ENCODE measurements around the gene ZC3H13. TPM values are rescaled to one million over a fixed set of nuclear protein-coding genes. Genes with fewer than 3 reads are reported as not detected.

The ZC3H13 gene
- total and polyA plus RNA-seq, 2 of the 4 experiments (the other 2 are of a cell fraction): 7.7 to 10.8 TPM

GRCh38 chr13:45934283-45934682 lies 118.3 kb downstream of the ZC3H13 start:
- Histone ChIP-seq H4K8ac (ENCODE audit: low read depth in 2 of 2, low read length in 2 of 2) (no peak overlapping the region), H4K91ac (ENCODE audit: insufficient read depth, low read depth, low read length) (no peak overlapping the region), H2BK5ac (ENCODE audit: low read depth, low read length, poor library complexity, severe bottlenecking) (no peak overlapping the region), H3K9me1 (ENCODE audit: insufficient read depth, low read length) (no peaks in the 10 kb centered on the region), H3K9me3 (ENCODE audit: control insufficient read depth, insufficient read depth, low read length) (no peaks in the 10 kb centered on the region), H3K36me3 (ENCODE audit: control insufficient read depth, insufficient read depth, low read length) (no peaks in the 10 kb centered on the region), H3K79me1 (ENCODE audit: low read depth in 1 of 2, low read length in 2 of 2) (no peaks in the 10 kb centered on the region), H4K20me1 (ENCODE audit: insufficient read depth, low read length) (no peaks in the 10 kb centered on the region), H3K14ac (replicated peaks; ENCODE audit: low read depth, low read length) (no peak overlapping the region), H2BK20ac (ENCODE audit: low read depth, low read length) (no peak overlapping the region), H3K4me3 (ENCODE audit: insufficient read depth, low read depth, low read length) (no peak overlapping the region), H2AFZ (replicated peaks; ENCODE audit: low read length, poor library complexity) (no peak overlapping the region), H3K4ac (ENCODE audit: low read depth, low read length) (no peak overlapping the region), H3K4me2 (ENCODE audit: low read depth, low read length) (no peak overlapping the region), H3K18ac (ENCODE audit: low read depth, low read length) (no peak overlapping the region), H3K27me3 (ENCODE audit: control insufficient read depth, insufficient read depth, low read length) (peaks cover 40% of the 10 kb centered on the region), H3K27ac (ENCODE audit: insufficient read depth, low read length) (no peak overlapping the region), H2BK120ac (ENCODE audit: low read depth, low read length) (no peak overlapping the region), H2BK15ac (ENCODE audit: low read depth, low read length) (no peak overlapping the region), H2AK5ac (ENCODE audit: low read depth, low read length) (no peak overlapping the region), H3K9ac (ENCODE audit: low read depth, low read length) (no peak overlapping the region), H3K4me1 (ENCODE audit: control insufficient read depth, insufficient read depth, low read length) (no peaks in the 10 kb centered on the region), H3K23ac (ENCODE audit: low read depth, low read length) (no peak overlapping the region), H2AK9ac (replicated peaks; ENCODE audit: low read depth, low read length, poor library complexity) (no peak overlapping the region), H3K56ac (ENCODE audit: extremely low read depth, insufficient read depth, low read length) (no peak overlapping the region), H4K5ac (ENCODE audit: low read depth, low read length) (no peak overlapping the region)
- no TSS peak for BruUV-seq (replicated peaks)
- TF ChIP-seq NFE2L2 (IDR thresholded peaks at IDR 0.05; ENCODE audit: low read depth, low read length): no peak
- TF ChIP-seq CEBPB (IDR thresholded peaks at IDR 0.05; ENCODE audit: low read depth, low read length): no peak
- no peak for TF ChIP-seq MXI1 (IDR thresholded peaks at IDR 0.05; ENCODE audit: borderline replicate concordance, low read depth, low read length)
- TF ChIP-seq CHD1 (IDR thresholded peaks at IDR 0.05; ENCODE audit: low read depth, low read length): no peak
- no peak for TF ChIP-seq ELK1 (IDR thresholded peaks at IDR 0.05; ENCODE audit: borderline replicate concordance, low read depth, low read length)
- TF ChIP-seq, protein P1, sequence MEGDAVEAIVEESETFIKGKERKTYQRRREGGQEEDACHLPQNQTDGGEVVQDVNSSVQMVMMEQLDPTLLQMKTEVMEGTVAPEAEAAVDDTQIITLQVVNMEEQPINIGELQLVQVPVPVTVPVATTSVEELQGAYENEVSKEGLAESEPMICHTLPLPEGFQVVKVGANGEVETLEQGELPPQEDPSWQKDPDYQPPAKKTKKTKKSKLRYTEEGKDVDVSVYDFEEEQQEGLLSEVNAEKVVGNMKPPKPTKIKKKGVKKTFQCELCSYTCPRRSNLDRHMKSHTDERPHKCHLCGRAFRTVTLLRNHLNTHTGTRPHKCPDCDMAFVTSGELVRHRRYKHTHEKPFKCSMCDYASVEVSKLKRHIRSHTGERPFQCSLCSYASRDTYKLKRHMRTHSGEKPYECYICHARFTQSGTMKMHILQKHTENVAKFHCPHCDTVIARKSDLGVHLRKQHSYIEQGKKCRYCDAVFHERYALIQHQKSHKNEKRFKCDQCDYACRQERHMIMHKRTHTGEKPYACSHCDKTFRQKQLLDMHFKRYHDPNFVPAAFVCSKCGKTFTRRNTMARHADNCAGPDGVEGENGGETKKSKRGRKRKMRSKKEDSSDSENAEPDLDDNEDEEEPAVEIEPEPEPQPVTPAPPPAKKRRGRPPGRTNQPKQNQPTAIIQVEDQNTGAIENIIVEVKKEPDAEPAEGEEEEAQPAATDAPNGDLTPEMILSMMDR (conservative IDR thresholded peaks at IDR 0.05; ENCODE audit: low read depth, low read length): no peak
- TF ChIP-seq MAZ (IDR thresholded peaks at IDR 0.05; ENCODE audit: borderline replicate concordance, low read depth, low read length): no peak
- no peak for TF ChIP-seq POLR2A (IDR thresholded peaks at IDR 0.05; ENCODE audit: low read depth, low read length)
- no peak for TF ChIP-seq MAFK (IDR thresholded peaks at IDR 0.05; ENCODE audit: low read depth, low read length)
- TF ChIP-seq BHLHE40 (IDR thresholded peaks at IDR 0.05; ENCODE audit: low read depth, low read length): no peak
- TF ChIP-seq SMC3 (IDR thresholded peaks at IDR 0.05; ENCODE audit: low read depth, low read length): no peak
- TF ChIP-seq FOS (IDR thresholded peaks at IDR 0.05; ENCODE audit: low read depth, low read length): no peak
- TF ChIP-seq RFX5 (IDR thresholded peaks at IDR 0.05; ENCODE audit: low read depth, low read length): no peak
- no peak for TF ChIP-seq USF2 (IDR thresholded peaks at IDR 0.05; ENCODE audit: low read depth, low read length)
- TF ChIP-seq RCOR1 (IDR thresholded peaks at IDR 0.05; ENCODE audit: insufficient replicate concordance, low read length): no peak
- TF ChIP-seq RAD21 (IDR thresholded peaks at IDR 0.05; ENCODE audit: low read length): no peak
- intact Hi-C loops (cut with micrococcal nuclease) (no loop called here), in situ Hi-C loops (cut with MboI; ENCODE audit: low sequenced_read_pairs) (no loop called here), dilution Hi-C loops (cut with HindIII; ENCODE audit: low sequenced_read_pairs, unreplicated experiment) (no loop called here)
- no peak for DNase-seq
- ATAC-seq (ENCODE audit: low read depth): no peak
- ChIA-PET CTCF (interaction anchor here (1.7 kb wide), 1 partner anchor 9 kb away, joined by 4 read pairs; no protein-coding TSS in a partner anchor), POLR2A (ENCODE audit: unreplicated experiment) (no interaction called here)
- 67% methylated on average over 1 of the region's 5 CpGs; no CpG with 5 or more reads in 1 of the 2 experiments for WGBS, 2 experiments (ENCODE audit: extremely low coverage in 2 of 2, insufficient read length in 1 of 2)

Measured in IMR-90 (cell line).